MCF 10A (cell line): ENCODE results near the gene MLLT3. TPM values are rescaled to one million over a fixed set of nuclear protein-coding genes. Genes with fewer than 3 reads are reported as not detected.

Experiments used
- BruUV-seq: library from RNA; stranded (reverse); fragments of 400-500 nt; replicated peaks from 2 replicates; lab custom pipeline; 2021; lab: Mats Ljungman, UMichigan
- CTCF ChIA-PET: fragments of 300-600 bp; sonication (Branson Sonifier 250); formaldehyde crosslinking; extraction: SDS; loops from one replicate; lab custom pipeline; 2021; ENCODE audit warnings: antibody characterized with exemption, inconsistent platforms; lab: Yijun Ruan, JAX
- POLR2A ChIA-PET: fragments of 300-600, 350-650 bp; sonication (Branson Sonifier 250); formaldehyde crosslinking; extraction: SDS; loops from one replicate; lab custom pipeline; 2020; ENCODE audit warnings: antibody characterized with exemption, inconsistent platforms; lab: Yijun Ruan, JAX
- DNase-seq: peaks from one replicate; pipeline ENCODE4 v3.0.0-alpha.2; 2018; ENCODE audit not compliant: unreplicated experiment
- H3K27ac Mint-ChIP-seq: one replicate; pipeline ENCODE4 v1.8.0; 2022; ENCODE audit warnings: mild to moderate bottlenecking, low read depth, mixed read lengths; ENCODE audit not compliant: unreplicated experiment
- H3K27me3 Mint-ChIP-seq: one replicate; pipeline ENCODE4 v1.8.0; 2022; ENCODE audit warnings: mixed read lengths; ENCODE audit not compliant: insufficient read depth, unreplicated experiment
- H3K36me3 Mint-ChIP-seq: one replicate; pipeline ENCODE4 v1.8.0; 2022; ENCODE audit warnings: mild to moderate bottlenecking, moderate library complexity, mixed read lengths; ENCODE audit not compliant: insufficient read depth, unreplicated experiment
- H3K4me1 Mint-ChIP-seq: one replicate; pipeline ENCODE4 v1.8.0; 2022; ENCODE audit warnings: mixed read lengths; ENCODE audit not compliant: insufficient read depth, unreplicated experiment
- H3K4me3 Mint-ChIP-seq: one replicate; pipeline ENCODE4 v1.8.0; 2022; ENCODE audit warnings: mild to moderate bottlenecking, moderate library complexity, mixed read lengths; ENCODE audit not compliant: unreplicated experiment
- H3K9me3 Mint-ChIP-seq: one replicate; pipeline ENCODE4 v1.8.0; 2022; ENCODE audit warnings: mixed read lengths; ENCODE audit not compliant: unreplicated experiment
- CTCF ChIP-seq: fragments of 200-600 bp; IDR thresholded peaks from one replicate; pipeline ENCODE4 v1.8.0; 2022; ENCODE audit warnings: antibody characterized with exemption, mild to moderate bottlenecking; ENCODE audit not compliant: unreplicated experiment
- intact Hi-C: fragments of 100-400 bp; cut with micrococcal nuclease; formaldehyde crosslinking; loops from 2 replicates; pipeline ENCODE4 v1.14.1; 2022
- total RNA-seq: library from RNA; stranded (reverse); gene quantifications from 2 replicates; pipeline ENCODE4 v1.2.3, GENCODE V29; 2022

Gene MLLT3
- total RNA-seq, 1 experiment from 2014 or later = 1.2 TPM

- peaks cover 35% of the 10 kb centered on the region for H3K27me3 Mint-ChIP-seq
- no peak overlapping the region for H3K27ac Mint-ChIP-seq
- POLR2A ChIA-PET = no interaction called here
- H3K36me3 Mint-ChIP-seq = no peaks in the 10 kb centered on the region
- no peaks in the 10 kb centered on the region for H3K4me1 Mint-ChIP-seq
- TF ChIP-seq CTCF = no peak
- no TSS peak for BruUV-seq
- H3K9me3 Mint-ChIP-seq = no peaks in the 10 kb centered on the region
- CTCF ChIA-PET = interaction anchor here (0.6 kb wide), 1 partner anchor 92 kb away, joined by 3 read pairs; no protein-coding TSS in a partner anchor
- intact Hi-C loops = no loop called here
- no peak overlapping the region for H3K4me3 Mint-ChIP-seq
- DNase-seq = no peak
Measured at GRCh38 chr9:20446248-20446647, 176.1 kb downstream of the MLLT3 start.

DNA sequence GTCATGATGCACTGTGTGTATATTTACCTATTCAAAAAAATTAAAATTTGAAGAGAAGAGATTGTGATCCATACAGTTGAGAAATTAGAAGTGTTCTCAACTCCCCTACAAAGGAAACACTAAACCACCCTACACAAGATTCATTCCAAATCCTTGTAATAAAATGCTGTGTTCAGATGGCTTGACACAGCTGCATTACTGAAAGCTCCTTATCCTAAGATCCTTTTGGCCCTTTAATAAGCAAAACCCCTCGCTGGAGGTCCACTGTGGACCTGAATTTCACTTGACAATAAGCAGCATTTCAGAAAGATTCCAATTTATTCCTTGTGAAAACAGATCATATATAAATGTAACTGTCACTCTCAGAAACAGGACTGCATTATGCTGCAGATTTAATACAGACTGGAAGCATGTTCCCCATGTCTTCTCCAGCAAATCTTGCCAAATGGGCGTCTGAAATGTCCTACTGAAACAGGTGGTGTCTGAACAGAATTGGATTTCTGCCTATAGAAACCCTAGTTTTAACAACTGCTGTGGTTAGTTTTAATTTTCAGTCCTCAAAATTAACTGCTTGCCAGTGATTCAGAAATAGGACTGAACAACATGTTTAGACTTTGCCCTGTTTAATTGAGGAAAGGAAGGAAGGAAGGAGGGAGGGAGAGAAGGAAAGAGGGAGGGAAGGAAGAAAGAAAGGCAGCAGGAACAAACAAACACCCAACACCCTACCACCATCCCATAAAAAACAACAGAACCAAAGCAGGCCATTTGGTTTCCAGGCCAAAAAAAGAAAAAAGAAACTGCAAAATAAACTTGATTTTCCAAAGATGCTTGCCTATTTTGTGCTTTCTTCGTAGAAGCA is 179.6 kb downstream of the MLLT3 start:
- peaks cover 48% of the 10 kb centered on the region for H3K27me3 Mint-ChIP-seq
- H3K4me1 Mint-ChIP-seq = no peaks in the 10 kb centered on the region
- TF ChIP-seq CTCF = no peak
- BruUV-seq = no TSS peak
- no peaks in the 10 kb centered on the region for H3K9me3 Mint-ChIP-seq
- DNase-seq = no peak
- ChIA-PET CTCF (no interaction called here), POLR2A (no interaction called here)
- no peaks in the 10 kb centered on the region for H3K36me3 Mint-ChIP-seq
- no peak overlapping the region for H3K4me3 Mint-ChIP-seq
- intact Hi-C loops = no loop called here
- H3K27ac Mint-ChIP-seq = no peak overlapping the region

- Mint-ChIP-seq H3K27ac (no peak overlapping the region), H3K4me1 (no peaks in the 10 kb centered on the region), H3K9me3 (no peaks in the 10 kb centered on the region), H3K36me3 (no peaks in the 10 kb centered on the region), H3K4me3 (no peak overlapping the region), H3K27me3 (peaks cover 48% of the 10 kb centered on the region)
- TF ChIP-seq CTCF = no peak
- DNase-seq = no peak
- ChIA-PET CTCF (no interaction called here), POLR2A (no interaction called here)
- no TSS peak for BruUV-seq
- intact Hi-C loops = no loop called here
Measured at GRCh38 chr9:20441711-20442423, 180.4 kb downstream of the MLLT3 start.

GRCh38 chr9:20441166-20441565 is 181.1 kb downstream of the MLLT3 start:
- CTCF ChIA-PET = no interaction called here
- intact Hi-C loops = no loop called here
- Mint-ChIP-seq H3K27me3 (peaks cover 48% of the 10 kb centered on the region), H3K9me3 (no peaks in the 10 kb centered on the region), H3K27ac (no peak overlapping the region), H3K4me1 (no peaks in the 10 kb centered on the region), H3K36me3 (no peaks in the 10 kb centered on the region), H3K4me3 (no peak overlapping the region)
- TF ChIP-seq CTCF = no peak
- POLR2A ChIA-PET = no interaction called here
- no TSS peak for BruUV-seq
- DNase-seq = no peak
